Muscle of arm (tissue), 12 donors: Measurements from ENCODE around the gene PRTG. TPM values are rescaled to one million over a fixed set of nuclear protein-coding genes. Genes with fewer than 3 reads are reported as not detected.

Experiments used
- DNase-seq: peaks from one replicate; pipeline ENCODE4 v3.0.0-alpha.2; 2013
- polyA plus RNA-seq, 12 donors: library from polyadenylated mRNA; unstranded; fragments of 120-200 nt; gene quantifications; one replicate each; pipeline ENCODE4 v1.2.1, GENCODE V29; 2013; ENCODE audit not compliant: insufficient read length in 12 of 12

Gene PRTG
- polyA plus RNA-seq, 12 donors: 1.4 to 4.4 (median 2.9) TPM; not detected in 1

- DNase-seq: no peak
Observed at GRCh38 chr15:55564347-55565145, 178.4 kb downstream of the PRTG start.

DNA sequence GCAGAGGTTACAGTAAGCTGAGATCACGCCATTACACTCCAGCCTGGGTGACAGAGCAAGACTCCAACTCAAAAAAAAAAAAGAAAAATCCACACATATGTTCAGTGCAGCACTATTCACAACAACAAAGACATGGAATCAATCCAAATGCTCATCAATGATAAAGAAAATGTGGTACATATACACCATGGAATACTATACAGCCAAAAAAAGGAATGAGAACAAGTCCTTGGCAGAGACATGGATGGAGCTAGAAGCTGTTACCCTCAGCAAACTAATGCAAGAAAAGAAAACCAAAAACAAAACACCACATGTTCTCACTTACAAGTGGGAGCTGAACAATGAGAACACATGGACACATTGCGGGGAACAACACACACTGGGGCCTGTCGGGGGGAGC is 180.4 kb downstream of the PRTG start:
- no peak for DNase-seq

Other genes starting within 250 kb of the PRTG start
- gene DNAAF4, start 234.9 kb downstream of the PRTG start, polyA plus RNA-seq: 1 to 10 TPM in 10 of 12 donors, not detected in 2; 1.2 to 6.7 (median 2.1) TPM
- gene PYGO1, start 154.8 kb downstream of the PRTG start, polyA plus RNA-seq: 10 to 100 TPM in 10 of 12 donors, 1 to 10 TPM in 1, not detected in 1; 9.8 to 14.9 (median 11.6) TPM